HepG2 (cell line): ENCODE measurements around the gene CMTM1. TPM values are rescaled to one million over a fixed set of nuclear protein-coding genes. Genes with fewer than 3 reads are reported as not detected.

Experiments
- ATF1 ChIP-seq: IDR thresholded peaks from 2 replicates; pipeline ENCODE4 v1.6.1; 2016; ENCODE audit warnings: mild to moderate bottlenecking, control low read depth
- CBFB ChIP-seq: sonication (generic); formaldehyde crosslinking; IDR thresholded peaks from 2 replicates; pipeline ENCODE4 v1.4.0; 2020; ENCODE audit warnings: missing genetic modification reagents
- CEBPG ChIP-seq: IDR thresholded peaks from 2 replicates; pipeline ENCODE4 v1.6.1; 2016
- DMTF1 ChIP-seq: sonication (generic); formaldehyde crosslinking; IDR thresholded peaks from 2 replicates; pipeline ENCODE4 v1.4.0; 2020; ENCODE audit warnings: mild to moderate bottlenecking, missing genetic modification reagents
- ETV5 ChIP-seq: IDR thresholded peaks from 2 replicates; pipeline ENCODE4 v1.6.1; 2018; ENCODE audit warnings: missing biosample characterization, missing genetic modification reagents, inconsistent platforms, borderline replicate concordance
- HMGXB3 ChIP-seq: sonication (generic); formaldehyde crosslinking; IDR thresholded peaks from 2 replicates; pipeline ENCODE4 v1.4.0; 2020; ENCODE audit warnings: missing genetic modification reagents, borderline replicate concordance
- MAFG ChIP-seq: sonication (generic); formaldehyde crosslinking; IDR thresholded peaks from 2 replicates; pipeline ENCODE4 v1.5.1; 2020; ENCODE audit warnings: mild to moderate bottlenecking, missing genetic modification reagents
- MIXL1 ChIP-seq: IDR thresholded peaks from 2 replicates; pipeline ENCODE4 v1.6.1; 2016
- MXD4 ChIP-seq: IDR thresholded peaks from 2 replicates; pipeline ENCODE4 v1.6.1; 2016; ENCODE audit warnings: mild to moderate bottlenecking, missing biosample characterization, missing genetic modification reagents
- NAIF1 ChIP-seq: sonication (generic); formaldehyde crosslinking; IDR thresholded peaks from 2 replicates; pipeline ENCODE4 v1.5.0; 2020; ENCODE audit warnings: mild to moderate bottlenecking, missing genetic modification reagents, borderline replicate concordance
- NFAT5 ChIP-seq: sonication (generic); formaldehyde crosslinking; IDR thresholded peaks from 2 replicates; pipeline ENCODE4 v1.4.0; 2020; ENCODE audit warnings: missing genetic modification reagents
- ZFX ChIP-seq: sonication (generic); formaldehyde crosslinking; IDR thresholded peaks from 2 replicates; pipeline ENCODE4 v1.4.0; 2020; ENCODE audit warnings: mild to moderate bottlenecking, low read depth, missing genetic modification reagents, moderate library complexity
- ZNF350 ChIP-seq: sonication (generic); formaldehyde crosslinking; IDR thresholded peaks from 2 replicates; pipeline ENCODE4 v1.4.0; 2020; ENCODE audit warnings: mild to moderate bottlenecking, low read depth, missing genetic modification reagents, borderline replicate concordance
- ZNF589 ChIP-seq: sonication (generic); formaldehyde crosslinking; conservative IDR thresholded peaks from 2 replicates; pipeline ENCODE4 v1.8.0; 2022; ENCODE audit warnings: mild to moderate bottlenecking, moderate library complexity, missing genetic modification reagents
- ZNF703 ChIP-seq: sonication (generic); formaldehyde crosslinking; IDR thresholded peaks from 2 replicates; pipeline ENCODE4 v1.5.1; 2020; ENCODE audit warnings: missing genetic modification reagents, mild to moderate bottlenecking, moderate library complexity, borderline replicate concordance
- polyA plus RNA-seq, 8 experiments: library from polyadenylated mRNA; depleted of rRNA in 3 of 8; stranded (reverse) in 7 of 8; unstranded in 1 of 8; fragments of >200 nt; fragmentation: Illumina TruSeq in 4 of 8; extraction: Trizol in 4 of 8; gene quantifications; 2 replicates each; pipeline versions ENCODE4 v1.2.1 to v1.2.3, GENCODE V29; 2011 to 2016; ENCODE audit warnings: low read depth in 4 of 8, missing spikeins in 1 of 8, mixed read lengths in 1 of 8; ENCODE audit not compliant: insufficient read depth in 1 of 8
- total RNA-seq, 5 experiments: library from RNA; depleted of rRNA; stranded (reverse); fragments of >200 nt; fragmentation: Illumina TruSeq; extraction: Trizol; gene quantifications; 2 replicates each; pipeline ENCODE4 v1.2.3, GENCODE V29; 2016; ENCODE audit warnings: low read depth in 1 of 5

Gene CMTM1
- total and polyA plus RNA-seq, 2 of the 13 experiments (the other 11 are each of a cell fraction or from before 2014, with no cell fraction given) = 1.7 to 2.9 TPM

DNA sequence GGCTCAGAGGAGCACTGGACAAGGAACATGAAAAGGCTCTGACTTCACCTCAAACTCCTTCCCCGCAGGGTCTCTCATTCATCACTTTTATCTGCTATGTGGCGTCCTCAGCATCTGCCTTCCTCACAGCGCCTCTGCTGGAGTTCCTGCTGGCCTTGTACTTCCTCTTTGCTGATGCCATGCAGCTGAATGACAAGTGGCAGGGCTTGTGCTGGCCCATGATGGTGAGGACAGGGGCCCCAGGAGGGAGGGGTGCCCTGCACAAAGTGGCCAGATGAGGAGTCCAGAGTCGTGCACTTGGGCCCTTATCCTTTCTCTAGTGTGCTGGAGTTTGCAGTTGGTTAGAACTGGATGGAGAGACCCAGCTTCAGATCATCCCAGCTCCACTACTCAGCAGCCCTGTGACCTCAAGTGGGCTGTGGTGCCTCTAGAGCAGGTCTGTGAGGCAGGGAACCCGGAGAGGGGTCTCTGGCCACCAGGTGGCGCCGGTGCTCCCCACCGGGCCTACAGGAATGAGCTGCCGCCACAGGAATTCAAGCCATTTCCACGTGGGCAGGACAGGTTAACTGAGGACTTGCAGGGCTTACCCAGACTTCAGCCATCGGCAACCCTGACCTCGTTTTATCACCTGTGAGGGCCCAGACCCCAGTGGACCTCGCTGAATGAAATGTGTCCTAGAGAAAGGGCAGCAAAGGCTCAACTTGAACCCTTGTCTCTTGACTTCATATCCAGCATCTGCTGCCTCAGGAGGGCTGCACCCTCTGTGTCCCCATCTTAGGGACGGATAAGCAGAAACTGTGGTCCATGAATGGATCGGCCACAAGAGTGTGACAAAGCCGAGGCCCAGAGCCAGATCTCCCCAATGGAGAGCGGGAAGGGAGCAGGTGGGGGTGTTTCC, 42.3 kb downstream of the CMTM1 start (continued):
- peak; percentile 37; the same call in 1 of the 2 replicates for TF ChIP-seq NFAT5
- no peak for TF ChIP-seq MAFG (CRISPR knock-in tag)
- TF ChIP-seq MXD4 = peak; percentile 98
- peak; percentile 93 for TF ChIP-seq ZFX (CRISPR knock-in tag)
- no peak for TF ChIP-seq HMGXB3
- no peak for TF ChIP-seq NAIF1 (CRISPR knock-in tag)
- TF ChIP-seq ETV5 (CRISPR knock-in tag) = no peak; the same call in 1 of the 2 replicates
- peak; percentile 96 for TF ChIP-seq CBFB
- TF ChIP-seq CEBPG (CRISPR knock-in tag) = no peak
- TF ChIP-seq MIXL1 = peak; percentile 53; the same call in 1 of the 2 replicates
- TF ChIP-seq ZNF703 (CRISPR knock-in tag) = 0 out of 2 replicates have a peak, but pooled peaks have one; percentile 41
- TF ChIP-seq ZNF350 (CRISPR knock-in tag) = peak; percentile 90
- peak; percentile 78; the same call in 1 of the 2 replicates for TF ChIP-seq DMTF1 (CRISPR knock-in tag)
- no peak for TF ChIP-seq ZNF589 (CRISPR knock-in tag)
- TF ChIP-seq ATF1 (CRISPR knock-in tag) = no peak
